ENCODE data around the gene GREB1L. TPM values are rescaled to one million over a fixed set of nuclear protein-coding genes. Genes with fewer than 3 reads are reported as not detected.

The GREB1L gene
- total and polyA plus RNA-seq, 9 of the 15 experiments (the other 6 are each of a cell fraction or from before 2014, with no cell fraction given), result 0.03 TPM; not detected in 8

- in situ Hi-C loops (cut with MboI), result no loop called here
- intact Hi-C loops (cut with micrococcal nuclease), result no loop called here
- Histone ChIP-seq H3K9ac (ENCODE audit: insufficient read depth in 1 of 2, low read depth in 2 of 2, low read length in 2 of 2) (no peak overlapping the region), H4K20me1 (replicated peaks; ENCODE audit: control insufficient read depth, insufficient read depth, low read length) (no peaks in the 10 kb centered on the region), H3K36me3 (ENCODE audit: control insufficient read depth, insufficient read depth, low read length) (no peaks in the 10 kb centered on the region), H2AFZ (ENCODE audit: low read depth, low read length) (no peak overlapping the region), H3K27ac (ENCODE audit: extremely low read depth, low read depth, low read length) (no peak overlapping the region), H3K4me3 (no peak overlapping the region), H3K79me2 (ENCODE audit: control insufficient read depth, insufficient read depth, low read length) (no peaks in the 10 kb centered on the region), H3K4me2 (ENCODE audit: insufficient read depth, low read length) (no peak overlapping the region), H3K9me1 (ENCODE audit: control insufficient read depth, insufficient read depth, low read length) (no peaks in the 10 kb centered on the region), H3K4me1 (replicated peaks in 1 of 2; ENCODE audit: control insufficient read depth in 2 of 2, insufficient read depth in 2 of 2, low read length in 2 of 2) (no peaks in the 10 kb centered on the region), H3K9me3 (replicated peaks; ENCODE audit: control insufficient read depth, insufficient read depth, low read depth, low read length) (no peaks in the 10 kb centered on the region), H3K27me3 (ENCODE audit: control insufficient read depth in 2 of 2, insufficient read depth in 2 of 2, low read length in 2 of 2) (no peaks in the 10 kb centered on the region; a peak in 1 of 5 replicates)
- ATAC-seq (no peak), DNase-seq (ENCODE audit: extremely low read depth in 1 of 4, low spot score in 3 of 4) (no peak), FAIRE-seq (no peak)
- no peak for TF ChIP-seq BRD4 (IDR thresholded peaks at IDR 0.05)
- no peak for TF ChIP-seq MITF (IDR thresholded peaks at IDR 0.05)
- no peak for TF ChIP-seq PURB (CRISPR knock-in tag; IDR thresholded peaks at IDR 0.05; ENCODE audit: low read depth)
- no peak for TF ChIP-seq TCFL5 (CRISPR knock-in tag; conservative IDR thresholded peaks at IDR 0.05)
- TF ChIP-seq ZNF282 (CRISPR knock-in tag; IDR thresholded peaks at IDR 0.05), result no peak
- TF ChIP-seq NCOR1 (IDR thresholded peaks at IDR 0.05), result no peak
- TF ChIP-seq LARP7 (IDR thresholded peaks at IDR 0.05), result no peak
- TF ChIP-seq SNIP1 (IDR thresholded peaks at IDR 0.05; ENCODE audit: low read depth), result no peak
- TF ChIP-seq MAZ (CRISPR knock-in tag; conservative IDR thresholded peaks at IDR 0.05 in 1 of 2, IDR thresholded peaks at IDR 0.05 in 1 of 2), result no peak
- no peak for TF ChIP-seq ELF1 (tag; IDR thresholded peaks at IDR 0.05)
- no peak for TF ChIP-seq NBN (IDR thresholded peaks at IDR 0.05; ENCODE audit: low read depth)
- TF ChIP-seq ZNF124 (CRISPR knock-in tag; IDR thresholded peaks at IDR 0.05), result no peak
- TF ChIP-seq ZNF609 (CRISPR knock-in tag; IDR thresholded peaks at IDR 0.05; ENCODE audit: borderline replicate concordance), result no peak
- no peak for TF ChIP-seq POLR2B (IDR thresholded peaks at IDR 0.05; ENCODE audit: low read depth, partially characterized antibody)
- no peak for TF ChIP-seq ZNF717 (CRISPR knock-in tag; IDR thresholded peaks at IDR 0.05)
- TF ChIP-seq HMGN3 (IDR thresholded peaks at IDR 0.05; ENCODE audit: borderline replicate concordance, extremely low read depth, insufficient read length, low read depth, low read length), result no peak
- TF ChIP-seq HDAC1 (IDR thresholded peaks at IDR 0.05), result no peak
- WGBS (ENCODE audit: insufficient coverage, low coverage, missing lambda C conversion rate), result 2% methylated on average over 5 of the region's 6 CpGs
- ChIA-PET CTCF (ENCODE audit: low intra/inter-chr PET ratio) (no interaction called here), POLR2A (no interaction called here)
- BruUV-seq (replicated peaks), result no TSS peak
Measured at GRCh38 chr18:21230436-21230835, 11.6 kb upstream of the GREB1L start.
